HG02610 (cell line): ENCODE data around the gene ZC3H12C.
A peak's percentile ranks its signal among the peaks of the same experiment; 100 is the strongest.
"Not testable (repeated sequence)": the region's sequence is repeated elsewhere in the genome, so short reads cannot be mapped to it uniquely, and the experiment has no call there.

Source experiments
- ATAC-seq: cut with Tn5 transposase; IDR thresholded peaks from one replicate; pipeline ENCODE4 v1.9.1; 2021; ENCODE audit warnings: mild to moderate bottlenecking, moderate library complexity; ENCODE audit not compliant: unreplicated experiment

ZC3H12C gene

DNA sequence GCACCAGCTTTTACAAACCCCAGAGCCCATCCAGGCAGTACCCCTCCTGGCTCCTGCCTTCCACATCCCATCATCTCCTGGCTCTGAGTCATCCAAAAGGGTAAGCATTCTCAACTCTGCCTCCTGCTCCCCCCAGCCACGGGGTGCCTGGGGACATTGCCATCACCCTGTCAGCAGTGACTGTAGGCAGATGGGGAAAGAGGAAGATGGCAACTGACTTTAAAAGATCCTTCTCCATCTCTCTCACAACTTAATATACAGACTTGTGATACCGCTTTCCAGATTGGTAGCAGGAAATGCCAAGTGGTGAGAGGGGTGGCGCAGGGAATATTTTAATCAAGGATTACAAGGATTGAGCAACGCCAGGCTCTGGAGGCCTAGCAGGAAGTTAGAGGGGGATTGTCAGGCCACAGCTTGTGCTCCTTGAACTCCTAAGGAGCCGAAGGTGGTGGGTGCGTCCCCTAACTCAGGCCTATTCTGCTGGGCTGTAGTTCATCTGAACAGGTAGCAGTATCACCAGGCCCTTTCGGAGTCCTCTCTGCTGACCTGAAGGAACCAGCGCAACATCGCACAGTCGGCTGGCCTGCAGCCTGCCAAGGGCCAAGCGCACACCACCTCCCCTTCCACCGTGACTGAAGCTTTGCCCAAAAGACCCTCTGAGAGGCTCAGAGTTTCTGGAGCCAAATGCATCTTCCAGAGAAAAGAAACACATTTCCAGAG is 83.3 kb downstream of the ZC3H12C start:
- no peak for ATAC-seq

DNA sequence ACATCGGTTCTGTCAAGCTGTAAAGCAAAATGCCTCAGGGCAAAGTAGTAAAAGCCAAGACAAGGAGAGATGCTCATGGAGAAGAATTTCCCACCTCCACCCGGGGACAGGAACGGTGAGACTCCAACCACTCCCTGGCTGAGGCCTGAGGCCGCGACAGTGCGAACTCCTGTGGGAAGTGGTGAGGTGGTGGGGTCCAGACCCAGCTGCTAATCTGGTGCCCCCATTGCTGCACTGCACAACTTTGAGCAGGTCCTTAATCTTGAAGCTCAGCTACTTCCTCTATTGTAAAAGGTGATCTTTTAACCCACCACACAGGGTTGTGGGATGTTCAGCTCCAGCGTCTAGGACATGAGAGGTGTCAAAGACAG is 83.9 kb downstream of the ZC3H12C start:
- no peak for ATAC-seq

DNA sequence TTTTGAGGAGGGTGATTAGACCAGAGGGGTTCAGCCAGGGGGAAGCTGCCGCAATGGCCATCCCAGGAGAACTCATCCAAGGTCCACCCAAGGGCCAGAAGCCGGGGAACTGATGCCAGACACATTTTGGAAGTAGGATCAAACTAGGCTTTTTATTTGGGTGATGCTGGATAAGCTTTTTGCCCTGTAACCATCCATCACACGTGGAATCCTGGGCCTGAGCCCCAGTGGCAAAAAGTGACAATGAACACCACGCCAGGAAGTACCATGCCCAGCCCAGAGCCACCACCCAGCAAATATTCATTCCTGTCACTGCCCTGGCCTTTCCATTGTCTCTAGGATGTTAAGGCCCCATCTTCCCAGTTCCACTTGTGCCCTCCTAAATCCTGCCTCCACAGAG is 85.9 kb downstream of the ZC3H12C start:
- no peak for ATAC-seq

DNA sequence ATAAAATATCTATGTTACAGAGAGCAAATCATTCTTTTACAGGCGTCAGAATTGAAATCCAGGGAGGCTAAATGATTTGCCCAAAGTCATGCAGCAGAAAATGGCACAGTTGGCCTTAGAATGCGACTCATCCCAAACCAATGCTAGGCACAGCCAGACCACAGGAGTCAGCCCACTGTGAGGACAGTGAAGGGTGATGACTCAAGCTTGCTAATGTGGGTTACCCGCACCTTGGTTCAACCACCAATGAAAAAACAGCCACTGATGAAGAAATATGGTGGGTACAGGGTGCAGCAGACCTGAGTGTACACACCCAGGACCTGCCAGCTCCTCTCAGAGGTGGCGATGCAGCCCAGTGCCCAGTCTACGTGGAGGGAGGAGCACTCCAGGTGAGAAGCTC is 89.7 kb downstream of the ZC3H12C start:
- ATAC-seq: no peak

DNA sequence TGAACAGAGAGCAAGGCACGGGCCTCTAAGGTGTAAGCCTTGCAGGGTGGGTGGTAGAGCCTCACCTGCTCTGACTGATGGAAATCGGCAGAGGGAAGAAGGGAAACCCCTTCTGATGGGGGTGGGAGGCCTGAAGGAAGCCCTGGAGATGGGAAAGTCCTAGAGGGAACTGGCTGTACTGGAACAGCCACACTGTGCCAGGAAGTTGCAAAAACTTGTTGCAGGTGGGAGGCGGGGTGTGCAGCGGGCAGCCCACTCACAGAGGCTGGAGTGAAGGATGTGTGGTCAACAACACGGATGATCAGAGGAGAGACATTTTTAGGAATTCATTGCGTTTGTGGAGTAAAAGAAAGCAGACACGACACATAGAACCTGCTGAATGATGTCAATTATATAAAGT is 91.3 kb downstream of the ZC3H12C start:
- no peak for ATAC-seq

DNA sequence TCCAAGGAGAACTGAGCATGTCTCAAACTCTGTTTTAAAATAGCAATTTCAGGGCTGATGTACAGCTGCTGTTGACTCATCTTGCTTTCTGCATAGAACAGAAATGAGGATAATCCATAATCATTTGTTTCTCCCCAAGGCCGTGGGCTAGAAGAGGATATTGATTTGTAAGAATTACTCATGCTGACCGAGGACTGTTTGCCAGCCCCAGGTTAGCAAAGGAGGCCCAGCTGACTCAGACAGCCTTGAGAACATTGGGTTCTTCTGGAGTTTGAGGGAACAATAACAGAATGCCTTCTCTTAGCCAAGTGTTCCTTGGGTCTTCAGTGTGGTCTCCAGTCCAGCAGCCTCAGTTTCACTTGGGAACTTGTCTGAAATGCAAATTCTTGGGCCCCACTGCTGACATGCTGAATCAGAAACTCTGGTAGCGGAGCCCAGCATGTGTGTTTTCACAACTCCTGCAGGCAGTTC is 92.0 kb downstream of the ZC3H12C start:
- ATAC-seq: no peak

DNA sequence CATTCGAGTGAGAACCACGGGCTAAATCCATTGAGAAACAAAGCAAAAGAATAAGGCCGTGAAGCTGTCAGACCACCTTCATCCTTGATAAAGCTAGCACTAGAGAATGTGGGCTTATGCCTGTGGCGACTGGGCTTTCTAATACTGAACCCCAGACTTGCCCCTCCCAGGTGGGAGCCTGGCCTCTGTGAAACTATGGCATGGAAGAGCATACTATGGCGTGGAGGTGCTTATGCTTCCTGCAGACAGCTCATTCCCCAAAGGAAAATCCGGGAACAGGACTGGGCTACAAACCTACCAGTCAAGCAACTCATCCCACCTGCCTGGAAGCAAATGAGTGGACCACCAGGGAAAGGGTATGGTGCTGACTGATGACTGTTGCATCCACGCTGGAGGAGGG is 92.4 kb downstream of the ZC3H12C start:
- no peak for ATAC-seq

DNA sequence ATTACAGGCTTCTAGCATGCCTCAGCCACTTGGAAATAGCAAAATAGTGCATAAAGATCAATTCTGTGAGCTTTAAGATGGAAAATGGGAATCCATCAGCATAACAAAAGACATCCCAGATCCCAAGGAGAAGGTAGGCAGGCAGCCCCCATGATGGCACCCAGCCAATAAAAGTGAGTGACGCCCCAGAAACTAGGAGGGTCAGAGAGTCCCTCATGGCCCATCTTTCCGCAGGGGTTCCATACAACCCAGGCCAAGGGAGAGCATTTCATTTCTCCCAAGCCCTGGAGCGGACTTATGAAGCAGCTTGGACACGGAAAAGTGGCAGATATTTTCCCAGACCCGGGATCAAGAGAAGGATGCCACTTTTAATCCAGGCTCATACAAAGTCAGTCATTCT is 93.3 kb downstream of the ZC3H12C start:
- ATAC-seq: no peak

DNA sequence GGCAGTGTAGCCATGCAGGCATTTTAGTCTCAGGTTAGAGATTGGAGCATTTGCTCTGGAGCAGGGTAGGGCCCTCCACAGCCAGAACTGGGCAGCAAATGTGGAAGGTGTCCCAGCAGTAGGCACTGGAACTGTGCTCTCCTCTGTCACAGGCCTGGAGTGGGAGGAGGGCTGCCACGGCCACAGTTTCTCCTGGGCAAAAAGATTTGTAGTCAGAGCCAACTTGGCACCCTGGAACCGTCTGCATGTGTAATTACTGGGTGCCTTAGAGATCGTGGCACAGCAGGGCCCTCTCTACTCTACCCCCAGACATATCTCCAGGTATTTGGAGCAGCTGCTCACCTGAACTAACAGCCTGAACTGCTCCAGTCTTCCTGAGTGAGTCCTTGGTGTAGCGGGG is 93.7 kb downstream of the ZC3H12C start:
- ATAC-seq: no peak

DNA sequence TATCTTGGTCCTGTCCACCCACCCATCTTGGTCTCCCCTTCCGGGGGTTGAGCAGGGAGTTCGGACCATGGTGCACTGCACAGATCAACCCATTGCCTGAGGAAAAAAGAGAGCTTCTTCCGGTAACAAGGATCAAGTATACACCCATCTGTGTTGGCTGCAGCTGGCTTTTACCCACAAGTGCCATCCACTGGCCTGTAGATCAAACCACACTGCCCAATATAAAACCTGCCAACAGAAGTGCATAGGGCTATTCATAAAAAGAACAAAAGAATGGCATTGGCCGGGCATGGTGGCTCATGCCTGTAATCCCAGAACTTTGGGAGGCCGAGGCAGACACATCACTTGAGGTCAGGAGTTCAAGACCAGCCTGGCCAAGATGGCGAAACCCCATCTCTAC is 94.5 kb downstream of the ZC3H12C start:
- no peak for ATAC-seq

DNA sequence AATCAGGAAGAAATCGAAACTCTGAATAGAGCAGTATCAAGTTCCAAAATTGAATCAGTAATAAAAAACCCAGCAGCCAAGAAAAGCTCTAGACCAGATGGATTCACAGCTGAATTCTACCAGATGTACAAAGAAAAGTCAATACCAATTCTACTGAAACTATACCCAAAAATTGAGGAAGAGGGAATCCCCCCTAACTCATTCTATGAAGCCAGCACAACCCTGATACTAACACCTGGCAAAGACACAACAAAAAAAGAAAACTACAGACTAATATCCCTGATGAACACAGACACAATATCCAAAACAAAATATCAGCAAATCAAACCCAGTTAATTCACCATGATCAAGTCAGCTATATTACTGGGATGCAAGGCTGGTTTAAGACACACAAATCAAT is 97.7 kb downstream of the ZC3H12C start:
- ATAC-seq: no peak

DNA sequence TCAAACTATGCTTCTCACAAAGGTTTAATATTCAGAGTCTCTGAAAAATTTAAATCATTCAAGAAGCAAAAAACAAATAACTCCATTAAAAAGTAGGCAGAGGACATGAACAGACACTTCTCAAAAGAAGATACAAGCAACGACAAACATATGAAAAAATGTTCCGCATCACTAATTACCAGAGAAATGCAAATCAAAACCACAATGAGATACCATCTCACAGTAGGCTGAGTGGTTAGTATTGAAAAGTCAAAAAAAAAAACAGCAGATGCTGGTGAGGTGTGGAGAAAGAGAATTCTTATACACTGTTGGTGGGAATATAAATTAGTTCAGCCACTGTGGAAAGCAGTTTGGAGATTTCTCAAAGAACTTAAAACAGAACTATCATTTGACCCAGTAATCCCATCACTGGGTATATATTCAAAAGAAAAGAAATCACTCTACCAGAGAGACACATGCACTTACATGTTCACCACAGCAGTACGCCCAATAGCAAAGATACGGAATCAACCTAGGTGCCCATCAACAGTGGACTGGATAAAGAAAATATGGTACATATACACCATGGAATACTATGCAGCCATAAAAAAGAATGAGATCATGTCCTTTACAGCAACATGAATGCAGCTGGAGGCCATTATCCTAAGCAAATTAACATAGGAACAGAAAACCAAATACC is 99.6 kb downstream of the ZC3H12C start:
- ATAC-seq: peak; percentile 66

DNA sequence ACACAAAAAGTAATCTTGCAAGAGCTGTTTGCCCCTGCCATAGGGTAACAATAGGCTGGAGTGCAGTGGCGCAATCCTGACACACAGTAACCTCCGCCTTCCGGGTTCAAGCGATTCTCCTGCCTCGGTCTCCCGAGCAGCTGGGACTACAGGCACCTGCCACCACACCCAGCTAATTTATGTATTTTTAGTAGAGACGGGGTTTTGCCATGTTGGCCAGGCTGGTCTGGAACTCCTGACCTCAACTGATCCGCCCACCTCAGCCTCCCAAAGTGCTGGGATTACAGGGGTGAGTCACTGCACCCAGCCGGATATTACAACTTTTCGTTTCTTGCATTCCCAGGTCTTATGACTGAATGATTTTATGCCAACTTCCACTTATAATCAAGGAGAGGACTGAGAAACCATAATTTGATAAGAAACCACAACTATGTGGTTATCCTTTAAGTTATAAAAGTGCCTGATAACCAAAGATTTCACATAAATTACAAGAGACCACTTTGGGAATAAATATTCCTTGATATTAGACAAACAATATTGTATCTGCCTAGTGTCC is 101.1 kb downstream of the ZC3H12C start:
- ATAC-seq: not testable (repeated sequence)

DNA sequence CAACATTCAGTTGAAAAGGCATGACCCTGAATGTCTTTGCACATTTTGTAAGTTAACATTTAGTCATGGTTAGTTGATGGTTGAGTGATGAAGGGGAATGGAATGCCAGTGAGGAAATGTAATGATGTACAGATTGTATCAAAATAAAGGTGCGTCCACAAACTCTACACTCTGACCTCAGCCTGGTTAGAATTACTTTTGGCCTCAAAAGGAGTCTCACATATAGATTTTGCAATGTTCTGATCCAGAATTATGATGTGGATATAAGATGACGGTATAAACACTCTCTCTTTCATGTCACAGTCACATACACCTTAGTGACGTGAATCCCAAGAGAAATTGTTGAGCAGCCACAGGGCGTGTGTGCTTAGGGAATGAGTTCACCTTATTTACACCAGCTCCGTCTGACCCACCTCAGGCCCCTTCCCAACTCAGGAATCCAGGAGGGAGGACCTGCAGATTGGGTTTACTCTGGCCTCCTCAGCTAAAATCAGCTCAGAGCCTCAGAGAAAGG is 103.1 kb downstream of the ZC3H12C start:
- no peak for ATAC-seq

DNA sequence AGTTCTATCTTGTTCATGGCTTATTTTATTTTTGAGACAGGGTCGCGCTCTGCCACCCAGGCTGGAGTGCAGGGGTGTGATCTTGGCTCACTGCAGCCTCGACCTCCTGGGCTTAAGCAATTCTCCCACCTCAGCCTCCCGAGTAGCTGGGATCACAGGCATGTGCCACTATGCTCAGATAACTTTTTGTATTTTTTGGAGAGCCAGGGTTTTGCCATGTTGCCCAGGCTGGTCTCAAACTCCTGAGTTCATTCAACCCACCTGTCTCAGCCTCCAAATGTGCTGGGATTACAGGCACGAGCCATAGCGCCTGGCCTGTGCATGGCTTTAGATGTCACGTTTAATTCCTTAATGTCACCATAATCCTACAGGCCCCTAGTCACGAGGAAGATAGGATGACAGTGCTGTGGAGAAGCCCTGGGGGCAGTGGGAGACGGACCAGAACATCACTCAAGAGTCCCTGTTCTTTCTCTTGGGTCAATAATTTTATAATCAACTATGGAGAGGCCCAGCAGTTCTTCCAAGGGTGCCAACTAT is 103.8 kb downstream of the ZC3H12C start:
- ATAC-seq: no peak

DNA sequence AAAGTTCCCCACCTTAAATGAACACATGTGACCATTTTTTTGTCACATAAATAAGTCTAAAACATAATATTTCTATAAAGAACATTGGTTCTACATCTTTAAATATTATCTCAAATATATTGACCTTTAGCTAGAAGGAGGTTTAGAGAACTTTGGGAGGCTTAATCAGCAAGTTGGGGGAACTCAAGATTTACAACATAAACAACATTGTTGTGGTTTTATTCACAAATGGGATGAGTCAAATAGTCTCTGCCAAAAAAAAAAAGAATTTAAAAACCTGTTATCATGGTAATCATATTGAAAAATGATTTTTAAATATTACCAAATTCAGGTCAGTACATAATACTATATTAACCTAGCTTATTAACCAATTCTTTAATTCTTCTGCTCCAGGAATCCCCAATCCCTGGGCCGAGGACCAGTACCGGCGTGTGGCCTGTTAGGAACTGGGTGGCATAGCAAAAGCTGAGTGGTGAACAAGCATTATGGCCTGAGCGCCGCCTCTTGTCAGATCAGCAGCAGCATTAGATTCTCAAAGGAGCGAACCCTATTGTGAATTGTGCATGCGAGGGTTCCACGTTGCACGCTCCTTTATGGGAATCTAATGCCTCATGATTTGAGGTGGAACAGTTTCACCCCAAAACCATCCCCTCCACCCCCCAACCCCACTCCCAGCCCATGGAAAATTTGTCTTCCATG is 105.0 kb downstream of the ZC3H12C start:
- ATAC-seq: no peak

DNA sequence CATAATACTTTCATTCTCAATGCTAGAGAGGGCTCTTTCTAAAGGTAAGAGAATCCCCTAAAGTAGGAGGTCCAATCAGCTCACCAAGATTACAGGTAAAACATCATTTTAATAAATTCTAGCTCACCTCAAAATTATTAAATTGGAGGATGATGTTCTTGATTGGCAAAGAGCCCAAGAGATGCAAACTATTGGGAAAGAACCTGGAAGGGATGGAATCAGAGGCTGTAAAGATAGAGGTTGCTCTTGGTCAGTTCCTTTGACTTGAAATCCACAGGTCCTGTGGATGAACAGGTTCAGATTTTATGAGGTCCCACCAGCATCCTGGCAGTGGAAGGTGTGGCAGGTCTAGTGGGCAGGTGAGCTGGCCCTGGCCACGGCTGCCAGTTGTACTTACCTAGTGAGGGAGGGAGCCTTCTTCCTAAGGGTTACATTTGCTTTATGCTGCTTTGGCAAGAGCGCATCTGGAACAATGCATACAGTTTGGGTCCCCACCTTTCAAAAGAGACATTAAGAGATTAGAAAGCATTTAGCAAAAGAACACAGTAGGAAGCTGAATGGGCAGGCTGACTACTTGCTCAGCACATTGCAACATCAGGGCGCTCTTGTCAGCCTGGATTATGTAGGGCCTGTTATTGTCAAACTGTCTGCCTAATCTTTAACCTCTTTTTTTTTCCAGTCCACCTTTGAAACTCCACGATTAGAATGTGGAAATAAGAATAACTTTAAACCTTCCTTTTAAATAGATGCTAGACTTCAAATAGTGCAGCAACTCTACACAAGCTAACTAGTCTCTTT is 106.2 kb downstream of the ZC3H12C start:
- no peak for ATAC-seq

DNA sequence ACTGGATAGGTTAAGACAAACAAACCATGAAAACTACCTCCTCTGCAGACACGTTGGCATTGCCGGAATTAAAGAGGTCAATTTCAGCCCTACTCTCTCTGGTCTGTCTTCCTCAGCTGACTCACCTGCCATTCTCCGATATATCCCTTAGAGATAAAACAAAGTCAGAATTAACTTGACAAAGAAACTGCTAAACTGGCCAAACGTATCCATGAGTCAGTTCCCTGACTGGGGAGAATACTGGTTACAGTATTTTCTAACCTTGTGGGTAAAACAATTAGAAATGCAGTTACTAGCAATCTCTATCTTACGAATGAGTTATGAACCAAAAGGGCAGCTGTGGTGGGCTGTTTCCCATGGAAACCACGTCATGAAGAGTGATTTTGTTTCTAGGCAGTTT is 107.0 kb downstream of the ZC3H12C start:
- no peak for ATAC-seq

DNA sequence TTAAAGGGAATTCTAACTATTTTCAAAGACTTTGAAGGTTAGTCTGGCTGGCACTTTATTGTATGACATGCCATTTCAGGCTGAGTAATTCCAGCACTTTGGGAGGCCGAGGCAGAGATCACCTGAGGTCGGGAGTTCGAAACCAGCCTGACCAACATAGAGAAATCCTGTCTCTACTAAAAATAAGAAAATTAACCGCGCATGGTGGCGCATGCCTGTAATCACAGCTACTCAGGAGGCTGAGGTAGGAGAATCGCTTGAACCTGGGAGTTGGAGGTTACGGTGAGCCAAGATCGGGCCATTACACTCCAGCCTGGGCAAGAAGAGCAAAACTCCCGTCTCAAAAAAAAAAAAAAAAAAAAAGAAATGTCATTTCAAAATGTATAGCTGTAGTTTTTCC is 107.6 kb downstream of the ZC3H12C start:
- ATAC-seq: no peak

DNA sequence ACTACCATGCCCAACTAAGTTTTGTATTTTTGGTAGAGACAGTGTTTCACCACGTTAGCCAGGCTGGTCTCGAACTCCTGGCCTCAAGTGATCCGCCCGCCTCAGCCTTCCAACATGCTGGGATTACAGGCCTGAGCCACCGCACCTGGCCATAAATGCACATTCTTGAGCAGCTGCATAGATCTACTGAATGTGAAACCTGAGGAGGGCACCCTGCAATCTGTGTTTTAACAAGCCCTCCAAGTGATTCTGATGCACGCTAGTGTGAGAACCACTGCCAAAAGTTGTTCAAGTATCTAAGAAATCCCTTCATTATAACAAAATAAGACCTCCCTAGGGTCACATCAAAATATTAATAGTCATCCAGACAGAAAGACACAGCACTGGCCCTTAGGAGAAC is 113.9 kb downstream of the ZC3H12C start:
- no peak for ATAC-seq
